Loucy (cell line): Measurements from ENCODE around the gene CD96.

Source experiments
- CTCF ChIP-seq: fragments of 200-600 bp; sonication (generic); conservative IDR thresholded peaks from 2 replicates; pipeline ENCODE4 v1.5.1; 2014; ENCODE audit warnings: mild to moderate bottlenecking, antibody characterized with exemption, low read length
- EZH2phosphoT487 ChIP-seq: fragments of 200-600 bp; IDR thresholded peaks from 2 replicates; pipeline ENCODE4 v1.6.1; 2018; ENCODE audit warnings: antibody characterized with exemption, mild to moderate bottlenecking, moderate library complexity, borderline replicate concordance

GRCh38 chr3:111662907-111663306, 120.9 kb downstream of the CD96 start:
- TF ChIP-seq CTCF (no peak), EZH2phosphoT487 (no peak)
